ENCODE measurements around the gene RHOU. TPM values are rescaled to one million over a fixed set of nuclear protein-coding genes. Genes with fewer than 3 reads are reported as not detected.

Gene RHOU
- total RNA-seq, 1 donor from 2014 or later = 6.1 TPM

DNA sequence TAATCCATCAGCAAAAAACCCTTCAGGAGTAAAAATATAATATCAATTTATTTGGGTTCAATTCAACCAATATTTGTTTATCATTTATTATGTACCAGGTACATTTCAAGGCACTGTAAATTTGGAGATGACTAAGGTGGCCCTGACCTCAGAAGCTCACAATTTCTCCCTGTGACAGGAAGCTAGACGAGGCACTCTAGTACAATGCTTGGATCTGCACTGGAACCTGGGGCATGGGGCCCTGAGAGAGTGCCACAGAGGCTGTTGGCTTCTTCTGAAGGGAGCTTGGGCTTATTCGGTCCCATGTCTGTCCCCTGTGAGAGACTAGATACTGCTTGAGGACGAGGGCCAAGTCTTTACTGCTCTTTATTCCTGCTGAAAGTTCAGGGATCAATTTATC is 31.5 kb downstream of the RHOU start:
- FAIRE-seq (no peak), DNase-seq (ENCODE audit: low read depth) (no peak)
- Mint-ChIP-seq H3K27ac (ENCODE audit: unreplicated experiment) (no peak overlapping the region), H3K36me3 (ENCODE audit: low read depth, unreplicated experiment) (no peaks in the 10 kb centered on the region), H3K9me3 (ENCODE audit: unreplicated experiment) (peaks cover 2% of the 10 kb centered on the region), H3K4me1 (ENCODE audit: low read depth, unreplicated experiment) (peaks cover 4% of the 10 kb centered on the region), H3K4me3 (ENCODE audit: unreplicated experiment) (no peak overlapping the region), H3K27me3 (ENCODE audit: low read depth, unreplicated experiment) (peaks cover 34% of the 10 kb centered on the region)
- no peaks in the 10 kb centered on the region for H3K36me3 ChIP-seq (ENCODE audit: insufficient read depth, low read length)
- no peaks in the 10 kb centered on the region for H3K79me2 ChIP-seq (ENCODE audit: insufficient read depth, low read length)
- TF ChIP-seq, protein P1, sequence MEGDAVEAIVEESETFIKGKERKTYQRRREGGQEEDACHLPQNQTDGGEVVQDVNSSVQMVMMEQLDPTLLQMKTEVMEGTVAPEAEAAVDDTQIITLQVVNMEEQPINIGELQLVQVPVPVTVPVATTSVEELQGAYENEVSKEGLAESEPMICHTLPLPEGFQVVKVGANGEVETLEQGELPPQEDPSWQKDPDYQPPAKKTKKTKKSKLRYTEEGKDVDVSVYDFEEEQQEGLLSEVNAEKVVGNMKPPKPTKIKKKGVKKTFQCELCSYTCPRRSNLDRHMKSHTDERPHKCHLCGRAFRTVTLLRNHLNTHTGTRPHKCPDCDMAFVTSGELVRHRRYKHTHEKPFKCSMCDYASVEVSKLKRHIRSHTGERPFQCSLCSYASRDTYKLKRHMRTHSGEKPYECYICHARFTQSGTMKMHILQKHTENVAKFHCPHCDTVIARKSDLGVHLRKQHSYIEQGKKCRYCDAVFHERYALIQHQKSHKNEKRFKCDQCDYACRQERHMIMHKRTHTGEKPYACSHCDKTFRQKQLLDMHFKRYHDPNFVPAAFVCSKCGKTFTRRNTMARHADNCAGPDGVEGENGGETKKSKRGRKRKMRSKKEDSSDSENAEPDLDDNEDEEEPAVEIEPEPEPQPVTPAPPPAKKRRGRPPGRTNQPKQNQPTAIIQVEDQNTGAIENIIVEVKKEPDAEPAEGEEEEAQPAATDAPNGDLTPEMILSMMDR (IDR thresholded peaks at IDR 0.05; ENCODE audit: insufficient read depth, low read depth, low read length) = no peak
- no peak for TF ChIP-seq EZH2 (IDR thresholded peaks at IDR 0.05; ENCODE audit: insufficient read depth, low read length)
- H2AFZ ChIP-seq (ENCODE audit: low read depth, low read length) = no peak overlapping the region
- H3K9me3 ChIP-seq (ENCODE audit: insufficient read depth, low read depth, low read length) = no peaks in the 10 kb centered on the region
- H4K20me1 ChIP-seq (ENCODE audit: insufficient read depth, low read length) = no peaks in the 10 kb centered on the region
- peaks cover 10% of the 10 kb centered on the region for H3K27me3 ChIP-seq (ENCODE audit: insufficient read depth, low read length)
- no peak overlapping the region for H3K4me3 ChIP-seq (ENCODE audit: insufficient read depth, low read depth, low read length)
- no peak overlapping the region for H3K9ac ChIP-seq (ENCODE audit: low read length)
- no peak overlapping the region for H3K4me2 ChIP-seq (ENCODE audit: low read length)
- H3K27ac ChIP-seq (ENCODE audit: low read depth, low read length) = no peak overlapping the region
- no peaks in the 10 kb centered on the region for H3K4me1 ChIP-seq (ENCODE audit: insufficient read depth, low read length)

DNA sequence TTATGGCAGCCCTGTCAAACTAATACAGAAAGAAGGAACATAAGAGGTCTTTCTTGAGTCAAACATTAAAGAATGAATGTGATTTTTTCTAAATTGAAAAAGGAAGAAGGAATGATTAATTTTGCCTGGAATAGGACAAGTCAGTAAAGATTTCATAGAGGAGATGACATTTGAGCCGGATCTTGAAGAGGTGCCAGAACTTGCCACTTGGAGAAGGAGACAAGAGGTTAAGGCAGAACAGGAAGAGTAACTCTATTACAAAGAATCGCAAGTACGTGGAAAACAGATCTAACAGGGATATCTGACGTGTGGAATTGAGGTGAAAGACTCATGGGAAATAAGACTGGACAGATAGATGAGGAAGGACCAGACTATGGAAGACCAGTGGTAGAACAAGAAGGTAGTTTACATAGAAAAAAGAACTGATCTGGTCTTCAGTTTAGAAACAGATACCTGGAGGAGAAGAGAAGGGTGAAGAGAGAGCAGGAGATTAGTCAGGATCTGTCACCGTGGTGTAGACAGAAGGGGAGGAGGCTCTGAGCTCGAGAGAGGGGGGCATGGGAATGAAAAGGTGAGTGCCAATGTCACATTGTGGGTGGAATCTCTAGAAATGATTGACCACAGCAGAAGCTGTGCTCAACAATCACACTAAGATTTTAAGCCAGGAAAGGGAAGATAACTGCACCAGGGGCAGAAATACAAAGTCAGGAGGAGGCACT is 32.5 kb downstream of the RHOU start:
- Histone ChIP-seq H4K20me1 (ENCODE audit: insufficient read depth, low read length) (no peaks in the 10 kb centered on the region), H2AFZ (ENCODE audit: low read depth, low read length) (no peak overlapping the region), H3K79me2 (ENCODE audit: insufficient read depth, low read length) (no peaks in the 10 kb centered on the region), H3K4me2 (ENCODE audit: low read length) (no peak overlapping the region), H3K9ac (ENCODE audit: low read length) (no peak overlapping the region), H3K4me1 (ENCODE audit: insufficient read depth, low read length) (no peaks in the 10 kb centered on the region), H3K27ac (ENCODE audit: low read depth, low read length) (no peak overlapping the region), H3K9me3 (ENCODE audit: insufficient read depth, low read depth, low read length) (no peaks in the 10 kb centered on the region), H3K27me3 (ENCODE audit: insufficient read depth, low read length) (peaks cover 6% of the 10 kb centered on the region), H3K4me3 (ENCODE audit: insufficient read depth, low read depth, low read length) (no peak overlapping the region), H3K36me3 (ENCODE audit: insufficient read depth, low read length) (no peaks in the 10 kb centered on the region)
- Mint-ChIP-seq H3K4me1 (ENCODE audit: low read depth, unreplicated experiment) (peaks cover 4% of the 10 kb centered on the region), H3K27ac (ENCODE audit: unreplicated experiment) (no peak overlapping the region), H3K9me3 (ENCODE audit: unreplicated experiment) (peaks cover 2% of the 10 kb centered on the region), H3K4me3 (ENCODE audit: unreplicated experiment) (no peak overlapping the region), H3K36me3 (ENCODE audit: low read depth, unreplicated experiment) (no peaks in the 10 kb centered on the region), H3K27me3 (ENCODE audit: low read depth, unreplicated experiment) (peaks cover 32% of the 10 kb centered on the region)
- no peak for FAIRE-seq
- no peak for DNase-seq (ENCODE audit: low read depth)
- no peak for TF ChIP-seq EZH2 (IDR thresholded peaks at IDR 0.05; ENCODE audit: insufficient read depth, low read length)
- TF ChIP-seq, protein P1 (IDR thresholded peaks at IDR 0.05; ENCODE audit: insufficient read depth, low read depth, low read length) = no peak

DNA sequence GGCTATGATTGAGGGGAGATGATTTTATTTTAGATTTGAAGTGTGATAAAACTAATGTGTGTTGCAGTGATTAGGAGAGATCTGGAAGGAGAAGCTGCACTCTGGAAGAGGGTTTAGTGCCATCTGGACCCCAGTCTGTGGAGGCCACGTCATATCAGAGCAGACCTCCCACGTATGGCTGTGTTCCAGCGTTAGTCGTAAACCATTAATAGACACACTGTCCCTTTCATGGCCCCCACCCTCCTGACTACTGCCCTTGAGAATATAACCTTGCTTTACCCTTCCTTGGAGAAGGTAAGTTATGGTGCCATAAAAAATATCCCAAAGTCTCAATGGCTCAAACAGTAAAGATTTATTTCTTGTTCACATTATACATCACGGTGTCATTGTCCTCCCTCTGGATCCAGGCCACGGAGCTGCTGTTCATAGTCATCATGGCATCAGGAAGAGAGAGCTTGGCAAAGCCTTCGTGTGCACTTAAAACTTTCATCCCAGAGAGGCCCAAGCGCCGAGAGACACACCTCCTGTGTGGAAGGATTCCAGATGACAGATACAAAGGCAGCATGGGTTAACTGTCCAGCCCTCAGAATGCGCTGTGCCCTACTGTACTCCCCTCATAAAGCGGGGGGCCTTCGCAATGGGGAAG is 33.2 kb downstream of the RHOU start:
- Mint-ChIP-seq H3K9me3 (ENCODE audit: unreplicated experiment) (peaks cover 2% of the 10 kb centered on the region), H3K4me3 (ENCODE audit: unreplicated experiment) (no peak overlapping the region), H3K36me3 (ENCODE audit: low read depth, unreplicated experiment) (no peaks in the 10 kb centered on the region), H3K4me1 (ENCODE audit: low read depth, unreplicated experiment) (peaks cover 4% of the 10 kb centered on the region), H3K27me3 (ENCODE audit: low read depth, unreplicated experiment) (peaks cover 29% of the 10 kb centered on the region), H3K27ac (ENCODE audit: unreplicated experiment) (no peak overlapping the region)
- H3K9ac ChIP-seq (ENCODE audit: low read length) = no peak overlapping the region
- TF ChIP-seq, protein P1 (IDR thresholded peaks at IDR 0.05; ENCODE audit: insufficient read depth, low read depth, low read length) = no peak
- TF ChIP-seq EZH2 (IDR thresholded peaks at IDR 0.05; ENCODE audit: insufficient read depth, low read length) = no peak
- no peak overlapping the region for H3K4me2 ChIP-seq (ENCODE audit: low read length)
- H3K27me3 ChIP-seq (ENCODE audit: insufficient read depth, low read length) = peaks cover 6% of the 10 kb centered on the region
- no peaks in the 10 kb centered on the region for H3K9me3 ChIP-seq (ENCODE audit: insufficient read depth, low read depth, low read length)
- no peak overlapping the region for H2AFZ ChIP-seq (ENCODE audit: low read depth, low read length)
- DNase-seq (ENCODE audit: low read depth) (no peak), FAIRE-seq (no peak)
- no peak overlapping the region for H3K4me3 ChIP-seq (ENCODE audit: insufficient read depth, low read depth, low read length)
- no peak overlapping the region for H3K27ac ChIP-seq (ENCODE audit: low read depth, low read length)
- no peaks in the 10 kb centered on the region for H4K20me1 ChIP-seq (ENCODE audit: insufficient read depth, low read length)
- no peaks in the 10 kb centered on the region for H3K4me1 ChIP-seq (ENCODE audit: insufficient read depth, low read length)
- H3K79me2 ChIP-seq (ENCODE audit: insufficient read depth, low read length) = no peaks in the 10 kb centered on the region
- no peaks in the 10 kb centered on the region for H3K36me3 ChIP-seq (ENCODE audit: insufficient read depth, low read length)

Data from astrocyte (in vitro differentiated cells and primary cell).